ENCODE results near the gene PRLR.

- no peak for TF ChIP-seq CTCF (IDR thresholded peaks at IDR 0.05; ENCODE audit: poor library complexity, severe bottlenecking)
- TF ChIP-seq MXI1 (conservative IDR thresholded peaks at IDR 0.05; ENCODE audit: poor library complexity, severe bottlenecking), result no peak
- no peak for TF ChIP-seq RAD21 (conservative IDR thresholded peaks at IDR 0.05)
- TF ChIP-seq EP300 (conservative IDR thresholded peaks at IDR 0.05; ENCODE audit: poor library complexity, severe bottlenecking), result no peak
- no peak for TF ChIP-seq POLR2AphosphoS5 (IDR thresholded peaks at IDR 0.05)
- TF ChIP-seq SMC3 (conservative IDR thresholded peaks at IDR 0.05; ENCODE audit: poor library complexity), result no peak
- no peak for TF ChIP-seq EZH2 (IDR thresholded peaks at IDR 0.05; ENCODE audit: borderline replicate concordance, insufficient read depth, low read length, poor library complexity, severe bottlenecking)
- no peak for TF ChIP-seq TAF1 (IDR thresholded peaks at IDR 0.05; ENCODE audit: low read depth)
- no peak for TF ChIP-seq REST (IDR thresholded peaks at IDR 0.05; ENCODE audit: borderline replicate concordance)
These were observed 107.5 kb downstream of the PRLR start for GRCh38 chr5:35122819-35123218.

All from neural cell (in vitro differentiated cells).